GM21515 (cell line): ENCODE measurements around the gene PPM1J.

Experiments used
- ATAC-seq: cut with Tn5 transposase; IDR thresholded peaks from one replicate; pipeline ENCODE4 v1.9.1; 2021; ENCODE audit not compliant: unreplicated experiment

Gene PPM1J

DNA sequence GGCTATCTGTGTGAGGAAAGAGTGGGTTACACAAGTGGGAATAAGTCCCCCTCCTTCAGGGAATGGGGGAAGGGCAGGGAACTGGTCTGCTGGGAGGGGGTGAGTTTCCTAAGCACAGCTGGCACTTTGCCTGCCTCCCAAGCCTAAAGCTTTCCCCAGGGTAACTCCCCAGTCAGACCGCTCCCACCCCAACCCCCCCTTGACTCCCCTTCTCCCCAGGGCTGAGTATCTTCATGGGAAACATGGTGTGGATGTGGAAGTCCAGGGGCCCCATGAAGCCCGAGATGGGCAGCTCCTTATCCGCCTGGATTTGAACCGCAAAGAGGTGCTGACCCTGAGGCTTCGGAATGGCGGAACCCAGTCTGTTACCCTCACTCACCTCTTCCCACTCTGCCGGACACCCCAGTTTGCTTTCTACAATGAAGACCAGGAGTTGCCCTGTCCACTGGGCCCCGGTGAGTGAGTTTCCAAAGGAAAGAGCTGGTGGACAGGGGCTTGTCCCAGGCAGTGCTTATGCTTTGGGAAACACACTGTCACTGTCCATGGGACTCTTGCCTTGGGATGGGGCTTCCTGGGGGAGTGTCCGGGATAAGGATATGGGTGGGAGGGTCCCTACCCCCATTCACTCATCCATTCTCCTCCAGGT is 25.8 kb downstream of the PPM1J start:
- no peak for ATAC-seq

DNA sequence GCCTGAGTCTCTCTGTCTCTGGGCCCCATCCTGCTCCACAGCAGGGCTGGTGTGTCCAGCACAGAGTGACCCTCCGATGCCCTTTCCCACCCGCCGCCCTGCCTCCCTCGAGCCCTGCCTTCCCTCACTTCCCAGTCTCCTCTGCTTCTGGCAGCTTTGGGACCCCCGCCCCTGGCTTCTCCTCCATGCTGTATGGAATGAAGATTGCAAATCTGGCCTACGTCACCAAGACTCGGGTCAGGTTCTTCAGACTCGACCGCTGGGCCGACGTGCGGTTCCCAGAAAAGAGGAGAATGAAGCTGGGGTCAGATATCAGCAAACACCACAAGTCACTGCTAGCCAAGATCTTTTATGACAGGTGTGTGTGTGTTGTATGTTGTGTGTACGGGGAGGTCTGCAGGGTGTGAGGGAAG is 26.3 kb downstream of the PPM1J start:
- no peak for ATAC-seq

DNA sequence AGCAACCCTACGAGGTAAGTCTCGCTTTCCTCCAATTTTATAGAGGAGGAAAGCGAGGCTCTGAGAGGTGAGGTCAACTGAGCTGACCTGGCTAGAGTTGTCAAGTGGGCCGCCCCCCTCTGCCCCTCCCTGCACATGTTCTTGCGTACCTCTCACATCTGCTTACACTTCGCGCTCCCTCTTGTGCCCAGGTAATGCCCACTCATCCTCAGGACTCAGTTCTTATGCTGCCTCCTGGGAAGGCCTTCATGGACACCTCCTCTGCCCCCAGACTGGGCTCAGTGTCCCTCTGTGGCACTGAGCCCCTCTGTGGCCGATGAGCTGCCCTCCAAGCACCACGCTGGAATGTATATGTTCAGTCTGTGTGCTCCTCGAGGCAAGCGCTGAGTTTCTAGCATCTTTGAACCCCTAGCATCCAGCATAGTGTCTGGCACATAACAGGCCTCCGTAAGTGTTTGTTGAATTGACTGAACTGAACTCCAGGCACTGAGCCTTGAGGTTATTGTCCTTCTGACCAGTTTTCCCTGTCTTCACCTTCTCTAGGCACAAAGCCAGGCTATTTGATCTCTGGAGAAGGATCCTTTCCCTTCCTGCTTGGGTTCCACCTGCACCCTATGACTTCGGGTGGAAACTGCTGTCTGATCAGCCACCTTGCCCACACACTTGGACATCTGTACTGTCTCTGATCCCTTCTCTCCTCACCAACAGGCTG is 27.2 kb downstream of the PPM1J start:
- ATAC-seq: no peak

DNA sequence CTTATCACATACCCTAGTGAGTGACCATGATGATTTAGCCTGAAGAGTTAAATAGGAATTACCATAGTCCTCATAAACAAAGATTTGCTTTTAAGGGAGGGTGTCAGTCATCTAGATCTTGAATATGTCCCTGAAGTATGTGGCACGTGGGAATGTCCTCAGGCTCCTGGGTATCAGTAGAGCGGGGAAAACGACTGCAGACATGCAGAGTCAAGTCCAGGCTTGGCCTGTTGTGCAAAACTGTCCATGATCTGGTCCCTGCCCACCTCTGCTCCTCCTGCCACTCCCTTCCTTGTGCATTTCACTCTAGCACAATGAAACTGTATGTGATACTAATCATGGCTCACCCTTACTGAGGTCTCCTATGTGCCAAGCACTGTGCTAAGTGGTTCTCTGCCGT is 27.8 kb downstream of the PPM1J start:
- ATAC-seq: no peak

DNA sequence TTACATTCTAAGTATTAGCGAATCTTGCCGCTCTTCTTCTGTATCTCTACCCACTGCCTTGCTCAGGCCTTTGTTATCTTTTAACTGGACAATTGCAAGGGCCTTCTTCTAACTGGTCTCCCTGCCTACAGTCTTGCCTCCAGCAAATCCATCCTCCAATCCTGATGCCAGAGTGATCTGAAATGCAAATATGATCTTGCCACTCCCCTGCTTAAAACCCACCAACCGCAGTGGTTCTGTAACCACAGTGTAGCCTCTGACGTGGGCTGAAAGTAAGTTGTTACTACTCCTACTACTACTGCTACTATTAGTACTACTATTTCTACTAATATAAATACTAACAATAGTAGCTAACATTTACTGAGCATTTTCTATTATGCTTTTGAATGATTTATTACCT is 28.3 kb downstream of the PPM1J start:
- no peak for ATAC-seq

DNA sequence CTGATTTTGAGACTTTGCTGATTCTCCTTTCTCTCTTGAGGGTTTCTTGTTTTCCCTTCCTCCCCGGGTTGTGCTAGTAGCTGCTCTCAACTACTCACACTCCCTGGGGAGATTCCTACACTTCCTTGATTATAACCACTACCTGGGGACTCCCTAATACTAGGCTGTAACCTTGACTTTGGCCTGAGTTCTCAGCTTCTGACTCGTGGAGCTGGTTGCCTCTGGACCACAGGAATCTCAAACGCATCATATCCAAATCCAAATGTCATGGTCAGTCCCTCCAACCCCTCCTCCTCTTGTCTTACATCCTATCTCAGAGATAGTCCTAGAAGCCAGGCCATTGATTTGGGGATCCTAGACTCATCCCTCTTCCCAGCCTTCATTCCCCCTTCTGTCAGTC is 28.7 kb downstream of the PPM1J start:
- no peak for ATAC-seq

DNA sequence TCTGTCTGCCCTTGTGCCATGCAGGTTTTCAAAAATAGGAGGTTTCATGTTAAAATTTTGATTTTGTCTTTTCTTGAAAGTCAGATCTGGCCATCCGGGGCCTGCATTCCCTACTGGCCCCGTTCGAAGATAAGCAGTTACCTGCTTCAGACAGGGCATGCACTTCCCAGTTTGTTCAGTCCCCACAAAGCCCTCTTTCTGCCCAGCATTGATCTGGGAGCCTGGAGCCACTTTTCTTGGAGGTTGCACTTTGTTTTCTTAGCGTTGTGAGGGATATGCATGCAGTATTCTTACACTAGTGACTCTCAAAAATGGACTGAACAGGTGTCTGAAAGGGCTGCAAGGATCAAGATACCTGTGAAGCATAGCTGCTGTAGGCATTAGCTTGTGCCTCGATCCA is 29.2 kb downstream of the PPM1J start:
- no peak for ATAC-seq

DNA sequence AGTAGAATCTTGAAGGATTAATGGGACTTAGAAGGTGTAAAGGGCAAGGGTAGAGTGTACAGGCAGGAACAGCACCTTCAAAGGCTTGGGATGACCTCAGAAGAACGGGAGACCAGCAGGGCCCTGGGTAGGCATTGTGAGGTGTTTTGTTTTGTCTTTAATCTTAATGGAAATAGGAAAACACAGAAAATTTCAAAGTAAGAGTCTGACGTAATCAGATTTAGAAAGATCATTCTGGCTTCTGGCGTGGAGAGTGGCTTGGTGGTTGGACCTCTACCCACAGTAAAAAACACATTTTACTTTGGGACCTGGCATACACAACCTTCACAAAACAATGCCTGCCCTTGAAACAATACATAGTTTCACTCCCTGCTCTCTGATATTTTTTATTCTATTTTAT is 36.5 kb downstream of the PPM1J start:
- ATAC-seq: no peak

DNA sequence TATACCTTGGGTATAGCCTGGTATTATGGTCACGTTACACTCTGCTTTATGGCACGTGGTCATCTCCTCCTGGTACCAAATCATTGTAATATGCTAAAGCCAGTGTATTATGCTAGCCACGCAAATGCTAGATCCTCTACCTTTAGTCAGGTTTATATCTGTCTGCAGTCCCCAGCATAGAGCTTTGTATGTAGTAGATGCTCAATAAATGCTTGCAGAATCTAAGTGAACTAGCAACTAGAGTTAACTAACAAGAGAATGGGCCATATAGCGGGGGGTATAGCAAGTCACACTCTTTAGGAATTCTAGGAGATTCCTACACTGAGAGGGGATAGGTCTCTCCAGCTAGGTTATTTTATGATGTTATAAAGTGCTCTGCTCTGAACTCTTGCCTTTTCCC is 37.6 kb downstream of the PPM1J start:
- ATAC-seq: no peak

DNA sequence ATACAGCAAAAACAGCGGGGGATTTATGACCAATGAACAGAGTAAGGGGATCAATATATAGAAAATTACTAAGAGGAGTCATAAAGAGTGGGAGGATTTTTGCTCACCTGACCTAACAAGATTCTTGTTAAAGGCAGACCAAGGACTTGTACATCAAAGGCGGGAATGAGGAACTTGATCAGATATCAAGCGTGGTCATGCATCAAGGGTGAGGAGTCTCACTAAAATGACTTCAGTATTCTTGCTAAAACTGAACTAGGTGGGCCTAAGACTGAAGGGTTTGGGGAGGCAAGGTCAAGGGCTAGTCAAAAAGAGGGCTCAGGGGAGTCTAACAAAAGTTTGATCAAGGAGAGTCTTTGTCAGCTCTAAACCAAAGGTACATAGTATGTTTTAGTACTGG is 38.6 kb downstream of the PPM1J start:
- no peak for ATAC-seq

DNA sequence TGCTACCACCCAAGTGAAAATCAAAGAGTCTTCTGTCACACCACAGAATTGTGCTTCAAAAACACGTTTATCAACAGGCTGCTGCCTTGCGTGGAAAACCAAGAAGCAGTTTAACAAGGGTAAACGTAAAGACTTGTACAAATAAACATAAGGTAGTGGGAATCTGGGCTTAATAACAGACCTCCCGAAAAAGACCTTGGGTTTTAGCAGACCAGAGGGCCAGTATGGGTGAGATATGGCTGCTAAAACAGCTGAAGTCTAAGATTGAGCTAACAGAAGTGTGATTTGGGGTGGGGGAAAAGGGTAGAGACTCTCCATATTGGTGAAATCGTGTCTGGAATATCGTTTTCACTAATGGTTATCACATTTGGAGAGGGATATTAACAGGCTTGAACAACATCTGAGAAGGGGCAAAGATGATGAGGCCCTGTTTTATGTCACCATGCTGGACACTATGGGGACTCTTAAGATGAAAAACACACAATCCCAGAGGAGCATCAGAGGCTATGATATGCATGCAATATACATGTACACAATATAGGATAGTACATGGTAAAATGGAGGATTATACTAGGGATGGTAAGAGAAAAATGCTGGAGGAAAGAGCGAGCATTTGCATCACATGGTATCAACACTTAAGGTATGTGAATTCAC is 39.3 kb downstream of the PPM1J start:
- ATAC-seq: no peak

DNA sequence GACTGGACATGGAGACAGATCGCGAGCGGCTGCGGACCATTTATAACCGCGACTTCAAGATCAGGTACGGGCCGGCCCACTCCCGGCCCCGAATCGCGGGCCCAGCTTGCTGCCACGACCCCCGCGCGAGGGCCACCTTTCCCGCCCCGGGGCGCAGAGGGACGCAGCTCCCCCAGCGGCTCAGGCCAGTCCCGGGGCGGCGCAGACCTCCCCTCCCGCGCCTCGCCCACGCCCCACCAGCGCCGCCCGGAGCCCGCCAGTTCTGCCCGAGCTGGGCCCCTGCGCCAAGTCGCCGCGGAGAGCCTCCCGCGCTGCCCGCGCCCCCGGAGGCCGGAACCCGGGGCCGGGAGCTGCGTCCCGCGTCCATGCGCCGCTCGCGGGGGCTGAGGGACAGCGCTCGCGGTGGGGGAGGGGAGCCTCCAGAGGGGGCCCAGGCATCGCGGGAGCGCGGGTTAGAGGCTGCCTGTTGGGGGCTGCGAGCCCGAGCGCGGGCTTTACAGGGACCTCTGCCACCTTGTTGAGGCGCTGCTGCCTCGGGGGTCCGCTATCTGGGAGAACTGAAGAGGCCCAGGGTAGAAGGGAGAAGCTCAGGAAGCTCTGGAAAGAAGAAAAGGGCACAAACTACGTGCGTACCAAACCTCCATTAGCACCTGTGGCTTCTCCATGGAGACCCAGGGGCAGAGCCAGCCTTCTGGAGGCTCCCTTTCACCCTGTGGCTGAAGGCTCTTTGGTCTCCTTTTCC is 40.0 kb downstream of the PPM1J start:
- peak; percentile 38 for ATAC-seq

DNA sequence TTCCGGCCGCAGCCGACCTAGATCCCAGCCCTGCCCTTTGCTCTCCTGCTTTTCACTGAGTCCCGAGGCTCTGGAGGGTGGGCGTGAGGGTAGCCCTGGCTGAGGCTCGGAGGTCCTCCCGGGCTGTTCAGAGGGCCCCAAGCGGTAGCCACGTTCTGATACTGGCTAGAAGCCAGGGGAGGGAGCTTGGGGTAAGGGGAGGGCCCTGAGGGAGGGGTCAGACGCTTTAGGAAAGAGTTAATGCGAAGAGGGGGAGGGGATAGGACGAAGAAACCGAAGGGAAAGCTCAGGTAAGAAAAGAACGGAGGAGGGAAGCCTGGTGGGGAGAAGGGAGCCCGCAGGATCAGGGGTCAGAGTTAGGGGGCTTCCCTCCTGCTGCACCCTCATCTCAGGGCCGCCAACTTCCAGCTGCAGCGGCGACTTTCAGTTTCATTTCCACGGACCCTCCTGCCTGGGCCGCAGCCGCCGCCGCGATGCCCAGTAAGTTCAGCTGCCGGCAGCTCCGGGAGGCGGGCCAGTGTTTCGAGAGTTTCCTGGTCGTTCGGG is 40.6 kb downstream of the PPM1J start, which contains the start of gene MOV10:
MOV10 (plus strand) TSS at position 220 of the 546 bp plus-strand sequence; CDS start at position 474, 254 bp downstream.
- peak; percentile 59 for ATAC-seq

DNA sequence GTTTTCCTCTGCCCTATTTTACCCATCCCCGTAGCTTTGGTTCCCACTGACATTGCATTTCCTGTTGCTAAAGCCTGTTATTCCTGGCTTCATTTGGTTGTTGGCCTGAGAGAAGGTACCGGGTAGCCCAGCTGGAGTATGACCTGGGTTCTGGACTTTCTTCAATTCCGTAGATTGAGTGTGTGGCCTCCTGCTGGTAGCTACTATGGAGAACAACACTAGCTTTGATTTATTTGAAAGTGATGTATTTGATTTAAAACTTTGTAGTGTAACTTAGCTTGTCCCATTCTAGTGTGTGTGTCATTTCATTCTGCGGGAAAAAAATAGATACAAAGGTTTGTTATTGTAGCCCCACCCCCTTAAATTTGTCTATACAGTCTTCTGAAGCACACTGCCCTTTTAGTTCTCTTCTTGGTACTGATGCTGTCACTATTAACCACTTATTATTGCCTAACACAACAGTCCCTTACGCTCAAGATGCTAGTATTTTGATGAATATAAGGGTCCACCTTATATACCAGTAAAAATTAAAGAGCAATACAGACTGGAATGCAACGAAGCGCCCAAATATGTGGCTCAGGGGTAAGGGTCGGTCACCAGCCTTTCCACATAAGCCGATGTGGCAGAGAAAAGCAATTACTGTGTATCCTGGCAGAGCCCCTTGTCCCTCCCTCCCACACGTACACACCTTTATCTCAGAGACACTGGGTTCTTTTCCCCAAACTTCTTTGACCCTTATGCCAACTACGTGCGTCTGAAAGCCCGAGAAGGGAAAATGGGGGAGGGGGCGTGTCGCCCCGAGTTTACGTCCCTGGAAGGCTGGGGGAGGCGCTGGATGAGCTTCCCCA is 41.3 kb downstream of the PPM1J start:
- ATAC-seq: no peak

DNA sequence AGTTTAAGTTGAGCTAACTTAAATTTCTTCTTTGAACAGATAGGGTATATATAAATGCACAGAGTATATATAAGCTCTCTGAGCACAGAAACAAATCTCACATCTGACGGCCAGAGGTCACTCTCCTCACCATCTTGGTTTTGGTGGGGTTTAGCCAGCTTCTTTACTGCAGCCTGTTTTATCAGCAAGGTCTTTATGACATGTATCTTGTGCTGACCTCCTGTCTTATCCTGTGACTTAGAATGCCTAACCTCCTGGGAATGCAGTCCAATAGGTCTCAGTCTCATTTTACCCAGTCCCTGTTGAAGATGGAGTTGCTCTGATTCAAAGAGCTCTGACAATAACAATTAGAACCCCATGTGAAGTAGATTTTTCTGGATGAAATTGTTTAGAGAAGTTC is 42.3 kb downstream of the PPM1J start:
- no peak for ATAC-seq

DNA sequence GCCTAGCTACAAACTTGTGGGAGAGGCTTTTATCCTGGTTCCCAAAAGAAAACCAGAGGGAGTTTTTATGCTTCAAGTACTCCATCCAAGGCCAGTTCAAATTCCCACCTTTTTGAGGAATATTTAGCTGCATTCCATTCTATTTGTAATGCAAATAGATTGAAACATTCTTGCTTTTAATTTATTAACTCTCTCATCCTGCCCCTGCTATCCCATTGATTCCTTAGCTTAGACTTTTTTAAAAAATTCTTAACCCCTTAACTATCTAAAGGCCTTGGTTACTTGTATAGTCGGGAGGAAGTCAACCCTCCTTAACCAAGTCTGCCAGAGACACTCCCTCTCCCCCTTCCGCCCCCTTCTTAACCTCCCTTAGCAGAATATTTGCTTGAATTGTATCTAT is 43.1 kb downstream of the PPM1J start:
- ATAC-seq: no peak

DNA sequence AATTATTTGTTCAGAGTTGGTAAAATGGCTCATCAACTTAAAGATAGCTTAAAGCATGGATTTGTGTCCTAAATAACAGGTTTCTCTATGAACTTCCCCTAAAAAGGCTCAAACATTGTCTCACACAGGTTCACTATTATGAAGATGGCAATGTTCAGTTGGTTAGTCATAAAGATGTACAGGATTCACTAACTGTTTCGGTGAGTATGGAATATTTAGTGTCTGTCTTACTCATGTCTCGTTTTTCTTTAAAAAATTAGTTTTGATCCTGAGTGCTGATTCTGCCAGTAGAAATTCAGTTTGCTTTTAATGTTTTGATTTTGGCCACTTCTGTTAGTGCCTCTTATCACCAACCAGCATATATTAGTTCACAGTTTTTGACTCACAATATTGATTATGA is 48.2 kb downstream of the PPM1J start:
- ATAC-seq: no peak

DNA sequence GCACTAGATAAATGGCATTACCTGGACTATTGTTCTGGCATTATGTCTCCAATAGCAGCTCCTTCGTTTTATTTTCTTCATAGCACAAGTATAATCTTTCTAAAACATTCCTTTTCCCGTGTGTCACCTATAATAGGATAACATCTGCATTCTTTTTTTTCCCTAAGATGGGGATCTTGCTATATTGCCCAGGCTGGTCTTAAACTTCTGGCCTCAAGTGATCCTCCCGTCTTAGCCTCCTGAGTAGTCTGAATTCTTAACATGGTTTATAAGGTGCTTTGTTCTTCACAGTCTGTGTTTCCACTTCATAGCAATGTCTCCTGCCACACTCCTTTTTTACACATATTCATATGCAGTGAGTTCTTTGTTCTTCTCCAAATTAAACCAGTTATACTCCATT is 49.3 kb downstream of the PPM1J start:
- no peak for ATAC-seq
